A549 (cell line): Measurements from ENCODE around the gene TMPRSS2.

Experiments used
- BHLHE40 ChIP-seq: IDR thresholded peaks from 2 replicates; pipeline ENCODE4 v1.6.1; 2012; ENCODE audit warnings: low read depth, low read length, inconsistent platforms
- MYC ChIP-seq: IDR thresholded peaks from 2 replicates; pipeline ENCODE4 v1.6.1; 2012; ENCODE audit warnings: mild to moderate bottlenecking, inconsistent platforms, low read length, improper control_type of control experiment, borderline replicate concordance
- POLR2A ChIP-seq: IDR thresholded peaks from 2 replicates; pipeline ENCODE4 v1.6.1; 2012; ENCODE audit warnings: mild to moderate bottlenecking, low read length
- TF ChIP-seq, protein P1 (sequence below): fragments of >200 bp; sonication (Bioruptor Twin); formaldehyde crosslinking; IDR thresholded peaks from 3 replicates; pipeline ENCODE4 v1.5.1; 2016
- TF ChIP-seq, protein P2 (sequence below): fragments of 200-600 bp; sonication (generic); IDR thresholded peaks from 2 replicates; pipeline ENCODE4 v1.6.1; 2016; ENCODE audit warnings: antibody characterized with exemption, mild to moderate bottlenecking, moderate library complexity
- TF ChIP-seq, protein P3 (sequence below): IDR thresholded peaks from 2 replicates; pipeline ENCODE4 v1.6.1; 2012; ENCODE audit warnings: low read depth, borderline replicate concordance

DNA sequence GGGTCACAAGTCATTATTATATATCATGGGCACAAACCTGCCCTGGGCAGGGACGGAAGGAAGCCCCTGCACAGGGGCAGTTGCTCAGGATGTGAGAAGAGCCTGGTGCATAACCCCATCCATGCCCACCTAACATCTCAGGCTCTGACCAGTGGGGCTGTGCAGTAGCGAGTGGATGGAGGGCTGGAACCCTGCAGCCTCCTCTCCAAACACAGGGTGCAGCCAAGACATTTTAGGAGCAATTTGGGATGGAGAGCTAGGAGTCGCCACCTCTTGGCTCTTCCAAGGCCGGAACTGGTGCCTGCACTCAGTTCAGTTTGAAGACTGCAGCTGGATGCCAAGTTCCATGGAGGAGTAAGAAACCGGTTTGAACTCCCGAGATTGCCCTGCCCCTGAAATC is 79.1 kb downstream of the TMPRSS2 start:
- TF ChIP-seq MYC (no peak), POLR2A (no peak), BHLHE40 (no peak)
- TF ChIP-seq, protein P1, sequence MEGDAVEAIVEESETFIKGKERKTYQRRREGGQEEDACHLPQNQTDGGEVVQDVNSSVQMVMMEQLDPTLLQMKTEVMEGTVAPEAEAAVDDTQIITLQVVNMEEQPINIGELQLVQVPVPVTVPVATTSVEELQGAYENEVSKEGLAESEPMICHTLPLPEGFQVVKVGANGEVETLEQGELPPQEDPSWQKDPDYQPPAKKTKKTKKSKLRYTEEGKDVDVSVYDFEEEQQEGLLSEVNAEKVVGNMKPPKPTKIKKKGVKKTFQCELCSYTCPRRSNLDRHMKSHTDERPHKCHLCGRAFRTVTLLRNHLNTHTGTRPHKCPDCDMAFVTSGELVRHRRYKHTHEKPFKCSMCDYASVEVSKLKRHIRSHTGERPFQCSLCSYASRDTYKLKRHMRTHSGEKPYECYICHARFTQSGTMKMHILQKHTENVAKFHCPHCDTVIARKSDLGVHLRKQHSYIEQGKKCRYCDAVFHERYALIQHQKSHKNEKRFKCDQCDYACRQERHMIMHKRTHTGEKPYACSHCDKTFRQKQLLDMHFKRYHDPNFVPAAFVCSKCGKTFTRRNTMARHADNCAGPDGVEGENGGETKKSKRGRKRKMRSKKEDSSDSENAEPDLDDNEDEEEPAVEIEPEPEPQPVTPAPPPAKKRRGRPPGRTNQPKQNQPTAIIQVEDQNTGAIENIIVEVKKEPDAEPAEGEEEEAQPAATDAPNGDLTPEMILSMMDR, result no peak
- TF ChIP-seq, protein P2, sequence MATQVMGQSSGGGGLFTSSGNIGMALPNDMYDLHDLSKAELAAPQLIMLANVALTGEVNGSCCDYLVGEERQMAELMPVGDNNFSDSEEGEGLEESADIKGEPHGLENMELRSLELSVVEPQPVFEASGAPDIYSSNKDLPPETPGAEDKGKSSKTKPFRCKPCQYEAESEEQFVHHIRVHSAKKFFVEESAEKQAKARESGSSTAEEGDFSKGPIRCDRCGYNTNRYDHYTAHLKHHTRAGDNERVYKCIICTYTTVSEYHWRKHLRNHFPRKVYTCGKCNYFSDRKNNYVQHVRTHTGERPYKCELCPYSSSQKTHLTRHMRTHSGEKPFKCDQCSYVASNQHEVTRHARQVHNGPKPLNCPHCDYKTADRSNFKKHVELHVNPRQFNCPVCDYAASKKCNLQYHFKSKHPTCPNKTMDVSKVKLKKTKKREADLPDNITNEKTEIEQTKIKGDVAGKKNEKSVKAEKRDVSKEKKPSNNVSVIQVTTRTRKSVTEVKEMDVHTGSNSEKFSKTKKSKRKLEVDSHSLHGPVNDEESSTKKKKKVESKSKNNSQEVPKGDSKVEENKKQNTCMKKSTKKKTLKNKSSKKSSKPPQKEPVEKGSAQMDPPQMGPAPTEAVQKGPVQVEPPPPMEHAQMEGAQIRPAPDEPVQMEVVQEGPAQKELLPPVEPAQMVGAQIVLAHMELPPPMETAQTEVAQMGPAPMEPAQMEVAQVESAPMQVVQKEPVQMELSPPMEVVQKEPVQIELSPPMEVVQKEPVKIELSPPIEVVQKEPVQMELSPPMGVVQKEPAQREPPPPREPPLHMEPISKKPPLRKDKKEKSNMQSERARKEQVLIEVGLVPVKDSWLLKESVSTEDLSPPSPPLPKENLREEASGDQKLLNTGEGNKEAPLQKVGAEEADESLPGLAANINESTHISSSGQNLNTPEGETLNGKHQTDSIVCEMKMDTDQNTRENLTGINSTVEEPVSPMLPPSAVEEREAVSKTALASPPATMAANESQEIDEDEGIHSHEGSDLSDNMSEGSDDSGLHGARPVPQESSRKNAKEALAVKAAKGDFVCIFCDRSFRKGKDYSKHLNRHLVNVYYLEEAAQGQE, result no peak
- TF ChIP-seq, protein P3, sequence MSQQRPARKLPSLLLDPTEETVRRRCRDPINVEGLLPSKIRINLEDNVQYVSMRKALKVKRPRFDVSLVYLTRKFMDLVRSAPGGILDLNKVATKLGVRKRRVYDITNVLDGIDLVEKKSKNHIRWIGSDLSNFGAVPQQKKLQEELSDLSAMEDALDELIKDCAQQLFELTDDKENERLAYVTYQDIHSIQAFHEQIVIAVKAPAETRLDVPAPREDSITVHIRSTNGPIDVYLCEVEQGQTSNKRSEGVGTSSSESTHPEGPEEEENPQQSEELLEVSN, result no peak
